Measurements from ENCODE around the gene C11orf52. TPM values are rescaled to one million over a fixed set of nuclear protein-coding genes. Genes with fewer than 3 reads are reported as not detected.

The C11orf52 gene
- total RNA-seq, 1 experiment from 2014 or later: 4.0 TPM

GRCh38 chr11:111937844-111938243 is 19.1 kb downstream of the C11orf52 start:
- H3K27me3 Mint-ChIP-seq (ENCODE audit: low read depth): peaks cover 1% of the 10 kb centered on the region; the same call in 1 of the 2 replicates
- Histone ChIP-seq H3K9ac (ENCODE audit: extremely low read depth, insufficient read length, low read length) (peak overlapping the region; percentile 1), H3K27me3 (ENCODE audit: insufficient read depth, low read length) (no peaks in the 10 kb centered on the region), H2AFZ (ENCODE audit: low read length) (no peak overlapping the region), H3K4ac (ENCODE audit: low read depth, low read length) (no peak overlapping the region), H3K4me1 (ENCODE audit: insufficient read depth, low read length) (peaks cover 5% of the 10 kb centered on the region; the same call in 1 of the 2 replicates), H4K8ac (replicated peaks; ENCODE audit: insufficient read length, low read depth, low read length) (no peak overlapping the region), H2BK20ac (ENCODE audit: low read depth, low read length, poor library complexity, severe bottlenecking) (no peak overlapping the region), H3K4me2 (ENCODE audit: insufficient read depth, insufficient read length, low read length) (peak overlapping the region; percentile 30), H3K23me2 (ENCODE audit: insufficient read length, low read depth, low read length, poor library complexity, severe bottlenecking) (peaks cover 5% of the 10 kb centered on the region), H3K9me3 (ENCODE audit: control insufficient read depth, low read depth, low read length) (no peaks in the 10 kb centered on the region), H3K14ac (ENCODE audit: insufficient read depth, low read length) (no peak overlapping the region), H3K27ac (ENCODE audit: insufficient read length, low read depth, low read length) (no peak overlapping the region), H3K18ac (ENCODE audit: insufficient read length, low read depth, low read length) (no peak overlapping the region), H2BK12ac (ENCODE audit: insufficient read length, low read depth, low read length) (no peak overlapping the region), H3T11ph (ENCODE audit: low read length) (no peak overlapping the region), H2BK5ac (ENCODE audit: insufficient read length, low read length) (no peak overlapping the region), H2BK120ac (ENCODE audit: low read depth, low read length, poor library complexity, severe bottlenecking) (no peak overlapping the region), H3K79me2 (ENCODE audit: insufficient read depth, low read length) (no peaks in the 10 kb centered on the region; the same call in 1 of the 2 replicates), H2BK15ac (ENCODE audit: low read depth, low read length) (no peak overlapping the region), H4K20me1 (ENCODE audit: control insufficient read depth, insufficient read depth, insufficient read length) (no peaks in the 10 kb centered on the region), H4K5ac (ENCODE audit: insufficient read length, low read depth, low read length) (no peak overlapping the region), H4K91ac (ENCODE audit: insufficient read length, low read depth, low read length) (no peak overlapping the region), H3K23ac (ENCODE audit: insufficient read length, low read depth, low read length) (no peak overlapping the region), H3K79me1 (ENCODE audit: insufficient read depth, low read depth, low read length, poor library complexity, severe bottlenecking) (no peaks in the 10 kb centered on the region), H2AK5ac (ENCODE audit: insufficient read length, low read length) (no peak overlapping the region), H3K56ac (ENCODE audit: insufficient read length, low read depth, low read length) (no peak overlapping the region)
- H3K9me3 Mint-ChIP-seq: no peaks in the 10 kb centered on the region
- TF ChIP-seq, protein P1, sequence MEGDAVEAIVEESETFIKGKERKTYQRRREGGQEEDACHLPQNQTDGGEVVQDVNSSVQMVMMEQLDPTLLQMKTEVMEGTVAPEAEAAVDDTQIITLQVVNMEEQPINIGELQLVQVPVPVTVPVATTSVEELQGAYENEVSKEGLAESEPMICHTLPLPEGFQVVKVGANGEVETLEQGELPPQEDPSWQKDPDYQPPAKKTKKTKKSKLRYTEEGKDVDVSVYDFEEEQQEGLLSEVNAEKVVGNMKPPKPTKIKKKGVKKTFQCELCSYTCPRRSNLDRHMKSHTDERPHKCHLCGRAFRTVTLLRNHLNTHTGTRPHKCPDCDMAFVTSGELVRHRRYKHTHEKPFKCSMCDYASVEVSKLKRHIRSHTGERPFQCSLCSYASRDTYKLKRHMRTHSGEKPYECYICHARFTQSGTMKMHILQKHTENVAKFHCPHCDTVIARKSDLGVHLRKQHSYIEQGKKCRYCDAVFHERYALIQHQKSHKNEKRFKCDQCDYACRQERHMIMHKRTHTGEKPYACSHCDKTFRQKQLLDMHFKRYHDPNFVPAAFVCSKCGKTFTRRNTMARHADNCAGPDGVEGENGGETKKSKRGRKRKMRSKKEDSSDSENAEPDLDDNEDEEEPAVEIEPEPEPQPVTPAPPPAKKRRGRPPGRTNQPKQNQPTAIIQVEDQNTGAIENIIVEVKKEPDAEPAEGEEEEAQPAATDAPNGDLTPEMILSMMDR (conservative IDR thresholded peaks at IDR 0.05): no peak
- H3K36me3 Mint-ChIP-seq (ENCODE audit: insufficient read depth in 1 of 3, low read depth in 3 of 3): no peaks in the 10 kb centered on the region
- H3K4me3 Mint-ChIP-seq: peak overlapping the region; percentile 81 to 87
- WGBS (ENCODE audit: extremely low coverage, insufficient read length, low lambda C conversion rate): no CpG with 5 or more reads among the region's 7 CpGs
- peak overlapping the region in 2 of 3 experiments; percentile 42 to 53; a peak in 3 of 7 replicates for H3K27ac Mint-ChIP-seq
- H3K4me1 Mint-ChIP-seq: peaks cover 33 to 42% of the 10 kb centered on the region in 2 experiments
- no peak for DNase-seq

All from H9 (cell line).